ENCODE results near the gene TRO. TPM values are rescaled to one million over a fixed set of nuclear protein-coding genes. Genes with fewer than 3 reads are reported as not detected.

Gene TRO
- total and polyA plus RNA-seq, 5 donors from 2014 or later = 0.17 to 0.47 (median 0.44) TPM; not detected in 2

- Mint-ChIP-seq H3K27me3 (no peaks in the 10 kb centered on the region), H3K4me1 (peaks cover 0 to 21% (median under 1%) of the 10 kb centered on the region in 4 donors), H3K36me3 (no peaks in the 10 kb centered on the region), H3K27ac (no peak overlapping the region), H3K4me3 (no peak overlapping the region), H3K9me3 (peaks cover 0 to 1% (median 0%) of the 10 kb centered on the region in 7 donors)
- no peak for DNase-seq
- Histone ChIP-seq H3K27me3 (ENCODE audit: control insufficient read depth, insufficient read depth, low read length) (no peaks in the 10 kb centered on the region), H3K27ac (ENCODE audit: insufficient read depth, low read length, poor library complexity, severe bottlenecking) (no peak overlapping the region), H3K9me3 (ENCODE audit: control insufficient read depth in 2 of 2, low read length in 2 of 2) (no peaks in the 10 kb centered on the region), H3K4me1 (ENCODE audit: control insufficient read depth, insufficient read depth, low read length, poor library complexity, severe bottlenecking) (peaks cover 6% of the 10 kb centered on the region), H3K36me3 (ENCODE audit: control insufficient read depth, insufficient read depth, low read length) (no peaks in the 10 kb centered on the region), H3K4me3 (ENCODE audit: low read depth, low read length) (no peak overlapping the region)
- ATAC-seq (ENCODE audit: low read depth in 2 of 2) = no peak
These were observed 1.9 kb downstream of the TRO start for GRCh38 chrX:54922547-54922946.

GRCh38 chrX:54923376-54923775 lies 2.8 kb downstream of the TRO start:
- H3K4me1 Mint-ChIP-seq = peaks cover 0 to 21% (median under 1%) of the 10 kb centered on the region in 4 donors
- no peak for ATAC-seq (ENCODE audit: low read depth in 2 of 2)
- H3K4me1 ChIP-seq (ENCODE audit: control insufficient read depth, insufficient read depth, low read length, poor library complexity, severe bottlenecking) = peaks cover 6% of the 10 kb centered on the region

GRCh38 chrX:54926978-54927377 lies 6.4 kb downstream of the TRO start:
- Mint-ChIP-seq H3K4me1 (peaks cover 0 to 5% (median 0%) of the 10 kb centered on the region in 4 donors), H3K4me3 (no peak overlapping the region), H3K36me3 (no peaks in the 10 kb centered on the region), H3K27ac (no peak overlapping the region), H3K9me3 (peaks cover 0 to 4% (median 0%) of the 10 kb centered on the region in 7 donors), H3K27me3 (no peaks in the 10 kb centered on the region)
- no peak overlapping the region for H3K4me3 ChIP-seq (ENCODE audit: low read depth, low read length)
- DNase-seq = no peak
- H3K4me1 ChIP-seq (ENCODE audit: control insufficient read depth, insufficient read depth, low read length, poor library complexity, severe bottlenecking) = no peaks in the 10 kb centered on the region
- no peaks in the 10 kb centered on the region for H3K9me3 ChIP-seq (ENCODE audit: control insufficient read depth in 2 of 2, low read length in 2 of 2)
- no peak for ATAC-seq (ENCODE audit: low read depth in 2 of 2)
- H3K36me3 ChIP-seq (ENCODE audit: control insufficient read depth, insufficient read depth, low read length) = no peaks in the 10 kb centered on the region
- H3K27me3 ChIP-seq (ENCODE audit: control insufficient read depth, insufficient read depth, low read length) = no peaks in the 10 kb centered on the region
- H3K27ac ChIP-seq (ENCODE audit: insufficient read depth, low read length, poor library complexity, severe bottlenecking) = no peak overlapping the region

More at GRCh38 chrX:54923376-54923775, 2.8 kb downstream of the TRO start:
- Mint-ChIP-seq H3K9me3 (peaks cover 0 to 2% (median 0%) of the 10 kb centered on the region in 7 donors), H3K27me3 (no peaks in the 10 kb centered on the region), H3K4me3 (no peak overlapping the region), H3K36me3 (no peaks in the 10 kb centered on the region), H3K27ac (no peak overlapping the region)
- Histone ChIP-seq H3K4me3 (ENCODE audit: low read depth, low read length) (no peak overlapping the region), H3K27me3 (ENCODE audit: control insufficient read depth, insufficient read depth, low read length) (no peaks in the 10 kb centered on the region), H3K27ac (ENCODE audit: insufficient read depth, low read length, poor library complexity, severe bottlenecking) (no peak overlapping the region), H3K36me3 (ENCODE audit: control insufficient read depth, insufficient read depth, low read length) (no peaks in the 10 kb centered on the region), H3K9me3 (ENCODE audit: control insufficient read depth in 2 of 2, low read length in 2 of 2) (no peaks in the 10 kb centered on the region)
- no peak for DNase-seq

GRCh38 chrX:54928876-54929275 lies 8.3 kb downstream of the TRO start:
- no peaks in the 10 kb centered on the region for H3K4me1 Mint-ChIP-seq
- no peaks in the 10 kb centered on the region for H3K27me3 Mint-ChIP-seq
- peaks cover 0 to 4% (median 0%) of the 10 kb centered on the region in 7 donors for H3K9me3 Mint-ChIP-seq
- H3K4me3 Mint-ChIP-seq = no peak overlapping the region
- Histone ChIP-seq H3K4me1 (ENCODE audit: control insufficient read depth, insufficient read depth, low read length, poor library complexity, severe bottlenecking) (no peaks in the 10 kb centered on the region), H3K9me3 (ENCODE audit: control insufficient read depth in 2 of 2, low read length in 2 of 2) (no peaks in the 10 kb centered on the region), H3K27me3 (ENCODE audit: control insufficient read depth, insufficient read depth, low read length) (no peaks in the 10 kb centered on the region), H3K4me3 (ENCODE audit: low read depth, low read length) (no peak overlapping the region), H3K36me3 (ENCODE audit: control insufficient read depth, insufficient read depth, low read length) (no peaks in the 10 kb centered on the region), H3K27ac (ENCODE audit: insufficient read depth, low read length, poor library complexity, severe bottlenecking) (no peak overlapping the region)
- H3K27ac Mint-ChIP-seq = no peak overlapping the region
- ATAC-seq (ENCODE audit: low read depth in 2 of 2) (no peak), DNase-seq (no peak)
- no peaks in the 10 kb centered on the region for H3K36me3 Mint-ChIP-seq

GRCh38 chrX:54930291-54931049 lies 9.8 kb downstream of the TRO start:
- H3K9me3 ChIP-seq (ENCODE audit: control insufficient read depth in 2 of 2, low read length in 2 of 2) = no peaks in the 10 kb centered on the region
- Mint-ChIP-seq H3K27me3 (no peaks in the 10 kb centered on the region), H3K4me3 (no peak overlapping the region), H3K4me1 (no peaks in the 10 kb centered on the region), H3K9me3 (peaks cover 0 to 4% (median 0%) of the 10 kb centered on the region in 7 donors), H3K36me3 (no peaks in the 10 kb centered on the region), H3K27ac (no peak overlapping the region)
- H3K4me1 ChIP-seq (ENCODE audit: control insufficient read depth, insufficient read depth, low read length, poor library complexity, severe bottlenecking) = no peaks in the 10 kb centered on the region
- no peak overlapping the region for H3K4me3 ChIP-seq (ENCODE audit: low read depth, low read length)
- no peak for DNase-seq
- no peak overlapping the region for H3K27ac ChIP-seq (ENCODE audit: insufficient read depth, low read length, poor library complexity, severe bottlenecking)
- no peak for ATAC-seq (ENCODE audit: low read depth in 2 of 2)
- H3K27me3 ChIP-seq (ENCODE audit: control insufficient read depth, insufficient read depth, low read length) = no peaks in the 10 kb centered on the region
- no peaks in the 10 kb centered on the region for H3K36me3 ChIP-seq (ENCODE audit: control insufficient read depth, insufficient read depth, low read length)

- no peaks in the 10 kb centered on the region for H3K27me3 Mint-ChIP-seq
- ATAC-seq (ENCODE audit: low read depth in 2 of 2) = no peak
- H3K4me3 ChIP-seq (ENCODE audit: low read depth, low read length) = no peak overlapping the region
- no peaks in the 10 kb centered on the region for H3K27me3 ChIP-seq (ENCODE audit: control insufficient read depth, insufficient read depth, low read length)
- peaks cover 0 to 4% (median 0%) of the 10 kb centered on the region in 7 donors for H3K9me3 Mint-ChIP-seq
- H3K4me1 Mint-ChIP-seq = no peaks in the 10 kb centered on the region
- no peaks in the 10 kb centered on the region for H3K36me3 Mint-ChIP-seq
- H3K27ac ChIP-seq (ENCODE audit: insufficient read depth, low read length, poor library complexity, severe bottlenecking) = no peak overlapping the region
- no peaks in the 10 kb centered on the region for H3K36me3 ChIP-seq (ENCODE audit: control insufficient read depth, insufficient read depth, low read length)
- H3K9me3 ChIP-seq (ENCODE audit: control insufficient read depth in 2 of 2, low read length in 2 of 2) = no peaks in the 10 kb centered on the region
- H3K27ac Mint-ChIP-seq = no peak overlapping the region
- no peak for DNase-seq
- H3K4me1 ChIP-seq (ENCODE audit: control insufficient read depth, insufficient read depth, low read length, poor library complexity, severe bottlenecking) = no peaks in the 10 kb centered on the region
- no peak overlapping the region for H3K4me3 Mint-ChIP-seq
These were observed 10.5 kb downstream of the TRO start for GRCh38 chrX:54931107-54931506.

- H3K36me3 ChIP-seq (ENCODE audit: control insufficient read depth, insufficient read depth, low read length) = no peaks in the 10 kb centered on the region
- Mint-ChIP-seq H3K27me3 (no peaks in the 10 kb centered on the region), H3K27ac (no peak overlapping the region), H3K9me3 (peaks cover 0 to 2% (median 0%) of the 10 kb centered on the region in 7 donors), H3K4me1 (no peaks in the 10 kb centered on the region), H3K36me3 (no peaks in the 10 kb centered on the region), H3K4me3 (no peak overlapping the region)
- H3K4me3 ChIP-seq (ENCODE audit: low read depth, low read length) = no peak overlapping the region
- H3K4me1 ChIP-seq (ENCODE audit: control insufficient read depth, insufficient read depth, low read length, poor library complexity, severe bottlenecking) = no peaks in the 10 kb centered on the region
- no peak for ATAC-seq (ENCODE audit: low read depth in 2 of 2)
- H3K27me3 ChIP-seq (ENCODE audit: control insufficient read depth, insufficient read depth, low read length) = no peaks in the 10 kb centered on the region
- no peaks in the 10 kb centered on the region for H3K9me3 ChIP-seq (ENCODE audit: control insufficient read depth in 2 of 2, low read length in 2 of 2)
- H3K27ac ChIP-seq (ENCODE audit: insufficient read depth, low read length, poor library complexity, severe bottlenecking) = no peak overlapping the region
- DNase-seq = no peak
These were observed 12.7 kb downstream of the TRO start for GRCh38 chrX:54933150-54933826.

Measured in CD4-positive, CD25-positive, alpha-beta regulatory T cell (primary cell).